ENCODE results near the gene DCC.

DNA sequence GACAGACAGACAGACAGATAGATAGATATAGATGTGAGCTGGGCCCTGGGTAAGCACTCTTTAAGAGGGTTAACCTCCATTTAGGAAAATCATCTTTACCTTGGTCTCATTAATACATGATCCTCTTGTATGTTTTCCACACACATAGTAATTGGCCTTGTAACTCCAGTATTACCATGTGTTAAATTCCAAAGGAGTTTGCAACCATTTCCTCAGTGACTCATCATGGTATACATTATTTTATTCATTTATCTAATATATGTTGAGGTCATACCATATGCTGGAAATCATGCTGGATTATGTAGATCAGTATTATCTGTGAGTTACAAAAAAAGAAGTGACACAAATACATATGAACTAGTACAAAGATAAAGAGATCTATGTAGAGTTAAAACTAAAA is 504.3 kb downstream of the DCC start:
- TF ChIP-seq, protein P1, sequence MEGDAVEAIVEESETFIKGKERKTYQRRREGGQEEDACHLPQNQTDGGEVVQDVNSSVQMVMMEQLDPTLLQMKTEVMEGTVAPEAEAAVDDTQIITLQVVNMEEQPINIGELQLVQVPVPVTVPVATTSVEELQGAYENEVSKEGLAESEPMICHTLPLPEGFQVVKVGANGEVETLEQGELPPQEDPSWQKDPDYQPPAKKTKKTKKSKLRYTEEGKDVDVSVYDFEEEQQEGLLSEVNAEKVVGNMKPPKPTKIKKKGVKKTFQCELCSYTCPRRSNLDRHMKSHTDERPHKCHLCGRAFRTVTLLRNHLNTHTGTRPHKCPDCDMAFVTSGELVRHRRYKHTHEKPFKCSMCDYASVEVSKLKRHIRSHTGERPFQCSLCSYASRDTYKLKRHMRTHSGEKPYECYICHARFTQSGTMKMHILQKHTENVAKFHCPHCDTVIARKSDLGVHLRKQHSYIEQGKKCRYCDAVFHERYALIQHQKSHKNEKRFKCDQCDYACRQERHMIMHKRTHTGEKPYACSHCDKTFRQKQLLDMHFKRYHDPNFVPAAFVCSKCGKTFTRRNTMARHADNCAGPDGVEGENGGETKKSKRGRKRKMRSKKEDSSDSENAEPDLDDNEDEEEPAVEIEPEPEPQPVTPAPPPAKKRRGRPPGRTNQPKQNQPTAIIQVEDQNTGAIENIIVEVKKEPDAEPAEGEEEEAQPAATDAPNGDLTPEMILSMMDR (IDR thresholded peaks at IDR 0.05), result no peak
- no peak for TF ChIP-seq POLR2A (IDR thresholded peaks at IDR 0.05)
